GM23338 (cell line): ENCODE results near the gene MCTP2. TPM values are rescaled to one million over a fixed set of nuclear protein-coding genes. Genes with fewer than 3 reads are reported as not detected.

ENCODE experiments used
- ATAC-seq: fragments of 200-7000 bp; cut with Tn5 transposase; 3 replicates; pipeline ENCODE4 v1.9.1; 2020
- DNase-seq: peaks from one replicate; pipeline ENCODE4 v3.0.0-alpha.2; 2015; ENCODE audit warnings: low spot score
- H2AFZ ChIP-seq: fragments of 200-600 bp; sonication (generic); 2 replicates; pipeline ENCODE4 v1.8.0; 2016; ENCODE audit warnings: antibody characterized with exemption, mild to moderate bottlenecking, moderate library complexity
- H3F3A ChIP-seq: fragments of 200-600 bp; sonication (generic); replicated peaks from 2 replicates; pipeline ENCODE4 v1.8.0; 2017; ENCODE audit warnings: antibody characterized with exemption, mixed run types, low read depth
- H3K27ac ChIP-seq: fragments of 200-600 bp; sonication (generic); 2 replicates; pipeline ENCODE4 v1.6.1; 2016; ENCODE audit warnings: low read depth
- H3K27me3 ChIP-seq: fragments of 200-600 bp; sonication (generic); 2 replicates; pipeline ENCODE4 v1.8.0; 2016; ENCODE audit warnings: mild to moderate bottlenecking, mixed run types, moderate library complexity; ENCODE audit not compliant: insufficient read depth
- H3K36me3 ChIP-seq: fragments of 200-600 bp; sonication (generic); 2 replicates; pipeline ENCODE4 v1.8.0; 2016; ENCODE audit warnings: mild to moderate bottlenecking; ENCODE audit not compliant: insufficient read depth
- H3K4me1 ChIP-seq: fragments of 200-600 bp; sonication (generic); 2 replicates; pipeline ENCODE4 v1.8.0; 2016; ENCODE audit warnings: mild to moderate bottlenecking, moderate library complexity; ENCODE audit not compliant: insufficient read depth
- H3K4me2 ChIP-seq: fragments of 200-600 bp; sonication (generic); 2 replicates; pipeline ENCODE4 v1.7.1; 2017; ENCODE audit warnings: mixed run types
- H3K4me3 ChIP-seq: fragments of 200-600 bp; sonication (generic); 2 replicates; pipeline ENCODE4 v1.6.1; 2016; ENCODE audit warnings: mixed run types
- H3K79me2 ChIP-seq: fragments of 200-600 bp; sonication (generic); replicated peaks from 2 replicates; pipeline ENCODE4 v1.8.0; 2017; ENCODE audit warnings: mild to moderate bottlenecking; ENCODE audit not compliant: insufficient read depth
- H3K9me2 ChIP-seq: fragments of 200-600 bp; sonication (generic); 2 replicates; pipeline ENCODE4 v1.8.0; 2017; ENCODE audit not compliant: insufficient read depth
- H4K20me1 ChIP-seq: fragments of 200-600 bp; sonication (generic); replicated peaks from 2 replicates; pipeline ENCODE4 v1.8.0; 2017; ENCODE audit warnings: mild to moderate bottlenecking; ENCODE audit not compliant: insufficient read depth
- H3K27ac Mint-ChIP-seq: 2 replicates; pipeline ENCODE4 v1.8.0; 2020; ENCODE audit warnings: inconsistent platforms, mild to moderate bottlenecking, moderate library complexity, mixed read lengths
- H3K27me3 Mint-ChIP-seq: 3 replicates; pipeline ENCODE4 v1.8.0; 2022; ENCODE audit warnings: low read depth, mild to moderate bottlenecking, moderate library complexity, mixed read lengths, inconsistent platforms; ENCODE audit not compliant: insufficient read depth, poor library complexity
- H3K36me3 Mint-ChIP-seq: 3 replicates; pipeline ENCODE4 v1.8.0; 2021; ENCODE audit warnings: low read depth, mild to moderate bottlenecking, inconsistent platforms, moderate library complexity, mixed read lengths
- H3K4me1 Mint-ChIP-seq: 3 replicates; pipeline ENCODE4 v1.8.0; 2020; ENCODE audit warnings: mild to moderate bottlenecking, inconsistent platforms, mixed read lengths
- H3K4me3 Mint-ChIP-seq: 3 replicates; pipeline ENCODE4 v1.8.0; 2021; ENCODE audit warnings: moderate library complexity, mild to moderate bottlenecking, inconsistent platforms, mixed read lengths
- H3K9me3 Mint-ChIP-seq: 3 replicates; pipeline ENCODE4 v1.8.0; 2020; ENCODE audit warnings: moderate library complexity, mild to moderate bottlenecking, inconsistent platforms, mixed read lengths
- CTCF ChIP-seq, 2 experiments: fragments of 200-600 bp in 1 of 2; sonication (generic) in 1 of 2; conservative IDR thresholded peaks; 2 replicates each; pipeline versions ENCODE4 v1.5.1 to v1.6.1; 2016 to 2017; ENCODE audit warnings: antibody characterized with exemption in 2 of 2, low read depth in 2 of 2, mild to moderate bottlenecking in 2 of 2, moderate library complexity in 1 of 2
- EZH2 ChIP-seq: fragments of 200-600 bp; sonication (generic); IDR thresholded peaks from one replicate; pipeline ENCODE4 v1.8.0; 2017; ENCODE audit warnings: antibody characterized with exemption, mild to moderate bottlenecking, low read depth; ENCODE audit not compliant: unreplicated experiment
- JUNB ChIP-seq: IDR thresholded peaks from one replicate; pipeline ENCODE4 v1.6.1; 2016; ENCODE audit warnings: antibody characterized with exemption; ENCODE audit not compliant: unreplicated experiment
- ZNF331 ChIP-seq: fragments of 250-450 bp; sonication (Bioruptor Pico); IDR thresholded peaks from 2 replicates; pipeline ENCODE4 v1.5.0; 2020; ENCODE audit warnings: low read depth, mild to moderate bottlenecking, moderate library complexity
- ZNF462 ChIP-seq: fragments of 250-450 bp; sonication (Bioruptor Pico); IDR thresholded peaks from 2 replicates; pipeline ENCODE4 v1.5.0; 2020; ENCODE audit warnings: mild to moderate bottlenecking, moderate library complexity
- polyA plus RNA-seq: library from polyadenylated mRNA; unstranded; fragments of >200 nt; fragmentation: Nextera tagmentation; extraction: Ambion mirVana; gene quantifications from 2 replicates; pipeline ENCODE4 v1.2.1, GENCODE V29; 2016
- total RNA-seq: library from RNA; depleted of rRNA; stranded (reverse); fragments of >200 nt; shearing (Covaris generic); gene quantifications from 2 replicates; pipeline ENCODE4 v1.2.3, GENCODE V29; 2014

MCTP2 gene
- total and polyA plus RNA-seq, 2 experiments from 2014 or later, result 1.8 to 5.5 TPM

GRCh38 chr15:94323076-94323475, 91.7 kb downstream of the MCTP2 start (continued):
- TF ChIP-seq ZNF462 (CRISPR knock-in tag) (no peak), ZNF331 (CRISPR knock-in tag) (no peak), JUNB (no peak)

GRCh38 chr15:94324117-94324826, 92.9 kb downstream of the MCTP2 start:
- Histone ChIP-seq H3K79me2 (no peaks in the 10 kb centered on the region), H3F3A (no peaks in the 10 kb centered on the region), H3K36me3 (no peaks in the 10 kb centered on the region), H3K27ac (no peak overlapping the region), H3K4me2 (no peak overlapping the region), H4K20me1 (no peaks in the 10 kb centered on the region), H3K4me3 (no peak overlapping the region), H2AFZ (no peak overlapping the region), H3K27me3 (no peaks in the 10 kb centered on the region), H3K4me1 (no peaks in the 10 kb centered on the region), H3K9me2 (no peaks in the 10 kb centered on the region; the same call in 1 of the 2 replicates)
- Mint-ChIP-seq H3K4me1 (peaks cover 10% of the 10 kb centered on the region), H3K9me3 (no peaks in the 10 kb centered on the region), H3K27ac (no peak overlapping the region), H3K36me3 (no peaks in the 10 kb centered on the region), H3K4me3 (no peak overlapping the region), H3K27me3 (peaks cover 2% of the 10 kb centered on the region)
- DNase-seq (peak; percentile 74), ATAC-seq (peak; percentile 97)
- TF ChIP-seq EZH2, result no peak
- TF ChIP-seq CTCF (conservative IDR thresholded peaks at IDR 0.05; ENCODE audit: low read depth in 2 of 2), result peak; percentile 97
